ENCODE results near the gene ARHGEF28.

Gene ARHGEF28

DNA sequence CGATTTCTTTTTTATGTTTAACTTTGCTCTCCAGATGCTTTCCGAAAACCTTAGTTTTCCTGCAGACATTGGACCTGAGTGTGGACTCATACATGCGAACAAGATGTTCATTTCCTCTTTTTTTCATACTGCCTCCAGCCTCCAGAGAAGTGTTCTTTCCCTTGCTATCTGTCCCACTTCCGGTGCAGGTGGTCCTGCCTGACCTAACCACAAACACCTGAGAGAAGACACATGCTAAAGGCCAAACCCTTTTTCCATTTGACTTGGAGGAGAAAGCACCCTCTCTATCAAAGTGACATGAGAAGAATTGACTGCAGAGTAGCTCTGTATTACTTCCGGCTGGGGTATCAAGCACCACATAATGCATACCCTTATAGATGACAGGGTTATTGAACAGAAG, 334.0 kb downstream of the ARHGEF28 start:
- Histone ChIP-seq H3K4me1 (ENCODE audit: insufficient read depth, low read length, poor library complexity, severe bottlenecking) (peaks cover 16% of the 10 kb centered on the region), H2AFZ (ENCODE audit: low read length) (no peak overlapping the region), H4K20me1 (ENCODE audit: insufficient read depth, low read length, poor library complexity, severe bottlenecking) (no peaks in the 10 kb centered on the region), H3K4me2 (ENCODE audit: low read depth, low read length, poor library complexity, severe bottlenecking) (peak overlapping the region; percentile 17), H3K27me3 (ENCODE audit: insufficient read depth, low read length, poor library complexity, severe bottlenecking) (no peaks in the 10 kb centered on the region), H3K36me3 (ENCODE audit: insufficient read depth, low read length) (no peaks in the 10 kb centered on the region), H3F3A (ENCODE audit: low read depth) (no peaks in the 10 kb centered on the region), H3K9ac (ENCODE audit: low read depth, low read length, poor library complexity, severe bottlenecking) (no peak overlapping the region), H3K79me2 (ENCODE audit: insufficient read depth, low read length) (no peaks in the 10 kb centered on the region), H3K4me3 (ENCODE audit: low read length, poor library complexity, severe bottlenecking) (no peak overlapping the region), H3K9me2 (replicated peaks; ENCODE audit: low read depth, low read length) (no peaks in the 10 kb centered on the region), H3K9me3 (ENCODE audit: insufficient read depth, low read depth, low read length) (no peaks in the 10 kb centered on the region)
- TF ChIP-seq EZH2phosphoT487 (IDR thresholded peaks at IDR 0.05; ENCODE audit: borderline replicate concordance): no peak
- TF ChIP-seq, protein P1, sequence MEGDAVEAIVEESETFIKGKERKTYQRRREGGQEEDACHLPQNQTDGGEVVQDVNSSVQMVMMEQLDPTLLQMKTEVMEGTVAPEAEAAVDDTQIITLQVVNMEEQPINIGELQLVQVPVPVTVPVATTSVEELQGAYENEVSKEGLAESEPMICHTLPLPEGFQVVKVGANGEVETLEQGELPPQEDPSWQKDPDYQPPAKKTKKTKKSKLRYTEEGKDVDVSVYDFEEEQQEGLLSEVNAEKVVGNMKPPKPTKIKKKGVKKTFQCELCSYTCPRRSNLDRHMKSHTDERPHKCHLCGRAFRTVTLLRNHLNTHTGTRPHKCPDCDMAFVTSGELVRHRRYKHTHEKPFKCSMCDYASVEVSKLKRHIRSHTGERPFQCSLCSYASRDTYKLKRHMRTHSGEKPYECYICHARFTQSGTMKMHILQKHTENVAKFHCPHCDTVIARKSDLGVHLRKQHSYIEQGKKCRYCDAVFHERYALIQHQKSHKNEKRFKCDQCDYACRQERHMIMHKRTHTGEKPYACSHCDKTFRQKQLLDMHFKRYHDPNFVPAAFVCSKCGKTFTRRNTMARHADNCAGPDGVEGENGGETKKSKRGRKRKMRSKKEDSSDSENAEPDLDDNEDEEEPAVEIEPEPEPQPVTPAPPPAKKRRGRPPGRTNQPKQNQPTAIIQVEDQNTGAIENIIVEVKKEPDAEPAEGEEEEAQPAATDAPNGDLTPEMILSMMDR (conservative IDR thresholded peaks at IDR 0.05; ENCODE audit: low read length): no peak

- Histone ChIP-seq H3K4me3 (ENCODE audit: low read length, poor library complexity, severe bottlenecking) (no peak overlapping the region), H3K4me2 (ENCODE audit: low read depth, low read length, poor library complexity, severe bottlenecking) (peak overlapping the region; percentile 17), H3K9ac (ENCODE audit: low read depth, low read length, poor library complexity, severe bottlenecking) (no peak overlapping the region), H3K36me3 (ENCODE audit: insufficient read depth, low read length) (no peaks in the 10 kb centered on the region), H3K27me3 (ENCODE audit: insufficient read depth, low read length, poor library complexity, severe bottlenecking) (no peaks in the 10 kb centered on the region), H2AFZ (ENCODE audit: low read length) (no peak overlapping the region), H3K9me2 (replicated peaks; ENCODE audit: low read depth, low read length) (no peaks in the 10 kb centered on the region), H4K20me1 (ENCODE audit: insufficient read depth, low read length, poor library complexity, severe bottlenecking) (no peaks in the 10 kb centered on the region), H3K79me2 (ENCODE audit: insufficient read depth, low read length) (no peaks in the 10 kb centered on the region), H3K4me1 (ENCODE audit: insufficient read depth, low read length, poor library complexity, severe bottlenecking) (peaks cover 16% of the 10 kb centered on the region), H3F3A (ENCODE audit: low read depth) (no peaks in the 10 kb centered on the region), H3K9me3 (ENCODE audit: insufficient read depth, low read depth, low read length) (no peaks in the 10 kb centered on the region)
- TF ChIP-seq, protein P1 (conservative IDR thresholded peaks at IDR 0.05; ENCODE audit: low read length): no peak
- TF ChIP-seq EZH2phosphoT487 (IDR thresholded peaks at IDR 0.05; ENCODE audit: borderline replicate concordance): no peak
Measured at GRCh38 chr5:73960426-73960825, 334.4 kb downstream of the ARHGEF28 start.

DNA sequence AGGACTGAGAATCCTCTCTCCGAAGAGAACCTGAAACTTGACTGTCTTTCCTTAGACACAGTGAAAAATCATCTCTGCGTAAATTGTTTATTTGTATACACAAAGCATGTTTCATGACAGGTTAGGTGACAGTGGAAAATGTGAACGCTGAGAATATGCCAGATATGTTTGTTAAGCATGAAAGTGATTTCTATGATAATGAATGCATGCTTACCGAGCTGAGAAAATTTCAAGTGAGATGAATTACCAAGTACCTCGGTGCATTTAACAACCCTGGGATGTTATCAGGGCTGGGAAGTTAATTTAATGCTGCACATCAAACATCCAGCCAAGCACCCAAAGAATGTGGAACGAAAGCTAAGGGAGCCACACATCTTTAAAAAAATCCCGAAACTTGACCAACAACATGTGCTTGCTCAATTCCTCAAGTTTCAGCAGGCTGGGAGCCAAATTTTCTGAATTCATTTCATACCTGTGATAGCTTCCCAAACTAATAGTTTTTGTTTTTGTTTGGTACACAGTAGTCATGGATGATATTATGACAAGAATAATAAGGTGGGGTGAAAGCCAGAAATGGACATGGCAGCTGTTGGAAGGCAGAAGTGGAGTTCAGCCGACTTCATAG, 336.9 kb downstream of the ARHGEF28 start:
- H3K4me3 ChIP-seq (ENCODE audit: low read length, poor library complexity, severe bottlenecking): no peak overlapping the region
- TF ChIP-seq, protein P1 (conservative IDR thresholded peaks at IDR 0.05; ENCODE audit: low read length): no peak
- TF ChIP-seq EZH2phosphoT487 (IDR thresholded peaks at IDR 0.05; ENCODE audit: borderline replicate concordance): no peak
- no peaks in the 10 kb centered on the region for H3F3A ChIP-seq (ENCODE audit: low read depth)
- no peak overlapping the region for H2AFZ ChIP-seq (ENCODE audit: low read length)
- no peaks in the 10 kb centered on the region for H3K36me3 ChIP-seq (ENCODE audit: insufficient read depth, low read length)
- no peak overlapping the region for H3K4me2 ChIP-seq (ENCODE audit: low read depth, low read length, poor library complexity, severe bottlenecking)
- H3K9me2 ChIP-seq (replicated peaks; ENCODE audit: low read depth, low read length): no peaks in the 10 kb centered on the region
- peaks cover 16% of the 10 kb centered on the region for H3K4me1 ChIP-seq (ENCODE audit: insufficient read depth, low read length, poor library complexity, severe bottlenecking)
- no peaks in the 10 kb centered on the region for H4K20me1 ChIP-seq (ENCODE audit: insufficient read depth, low read length, poor library complexity, severe bottlenecking)
- no peak overlapping the region for H3K9ac ChIP-seq (ENCODE audit: low read depth, low read length, poor library complexity, severe bottlenecking)
- no peaks in the 10 kb centered on the region for H3K27me3 ChIP-seq (ENCODE audit: insufficient read depth, low read length, poor library complexity, severe bottlenecking)
- no peaks in the 10 kb centered on the region for H3K9me3 ChIP-seq (ENCODE audit: insufficient read depth, low read depth, low read length)
- no peaks in the 10 kb centered on the region for H3K79me2 ChIP-seq (ENCODE audit: insufficient read depth, low read length)

Measured in Loucy (cell line).